ENCODE measurements around the gene LMOD2.
A peak's percentile ranks its signal among the peaks of the same experiment; 100 is the strongest.

Gene LMOD2

DNA sequence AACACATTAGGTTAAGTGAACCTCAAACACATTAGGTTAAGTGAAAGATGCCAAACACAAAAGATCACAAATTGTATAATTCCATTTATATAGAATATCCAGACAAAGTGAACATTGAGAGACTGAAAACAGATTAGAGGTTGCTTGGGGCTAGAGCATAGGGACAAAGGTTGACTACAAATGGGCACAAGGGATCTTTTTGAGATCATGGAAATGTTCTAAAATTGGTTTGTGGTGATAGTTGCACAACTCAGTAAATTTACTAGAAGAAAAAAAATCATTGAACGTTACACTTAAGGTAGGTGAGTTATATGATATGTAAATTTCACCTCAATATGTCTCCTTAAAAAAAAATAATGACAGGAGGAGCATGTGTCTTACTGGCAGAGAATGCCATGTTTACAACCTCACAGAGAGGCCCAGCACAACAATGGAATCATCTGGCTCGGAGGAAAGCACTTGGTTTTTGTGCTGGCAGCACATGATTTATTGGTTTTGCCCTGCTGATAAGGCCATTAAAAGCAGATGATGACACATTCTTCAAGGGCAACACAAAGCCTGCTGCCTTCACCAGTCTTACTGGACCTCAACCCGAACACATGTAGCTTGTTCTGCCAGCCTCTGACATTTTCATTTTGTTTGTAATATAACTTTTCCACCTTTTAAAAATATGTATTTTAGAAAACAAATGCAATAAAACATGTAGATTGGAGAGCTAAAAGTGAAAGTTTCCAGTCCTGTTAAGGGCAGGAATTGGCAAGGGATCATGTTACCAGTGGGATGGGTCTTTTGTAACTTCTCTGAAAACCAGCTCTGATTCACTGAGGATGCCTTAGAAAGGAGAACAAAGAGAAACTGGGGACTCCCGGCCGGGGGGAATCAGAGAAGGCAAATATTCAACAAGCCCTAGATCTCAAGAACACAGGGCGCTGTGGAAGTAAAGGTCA is 11.9 kb upstream of the LMOD2 start:
- H3K27me3 ChIP-seq (ENCODE audit: control insufficient read depth, insufficient read depth, low read length), result no peaks in the 10 kb centered on the region
- H3K9me3 ChIP-seq (replicated peaks; ENCODE audit: low read length), result no peaks in the 10 kb centered on the region
- H3K4me3 ChIP-seq (ENCODE audit: low read length), result peak overlapping the region; percentile 59
- peak overlapping the region; percentile 71 for H3K4me2 ChIP-seq (ENCODE audit: low read length)
- peak overlapping the region; percentile 33 for H3K9ac ChIP-seq (ENCODE audit: low read depth, low read length)
- H3K4me1 ChIP-seq (ENCODE audit: control insufficient read depth, insufficient read depth, low read length), result peaks cover 16% of the 10 kb centered on the region
- H3K36me3 ChIP-seq (ENCODE audit: insufficient read depth, low read length), result no peaks in the 10 kb centered on the region

DNA sequence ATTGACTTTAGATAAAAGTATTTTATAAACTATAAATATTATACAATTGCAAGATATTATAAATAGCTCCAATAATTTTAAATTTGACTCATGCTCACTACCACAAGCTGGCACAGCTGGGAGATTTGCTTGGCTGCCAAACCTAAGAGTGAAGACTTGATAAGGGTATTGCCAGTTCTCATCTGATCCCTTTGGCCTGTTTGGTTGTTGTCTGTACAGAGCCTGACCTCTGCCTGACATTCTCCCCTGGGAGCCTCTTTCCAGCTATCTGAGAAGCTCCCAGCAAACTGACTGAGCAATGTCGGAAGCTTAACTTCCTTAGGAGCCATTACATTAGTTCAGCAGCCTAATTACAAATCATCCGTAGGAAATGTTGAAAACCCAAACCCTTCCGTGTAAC is 10.2 kb upstream of the LMOD2 start:
- Histone ChIP-seq H3K4me2 (ENCODE audit: low read length) (no peak overlapping the region), H3K27me3 (ENCODE audit: control insufficient read depth, insufficient read depth, low read length) (no peaks in the 10 kb centered on the region), H3K9me3 (replicated peaks; ENCODE audit: low read length) (no peaks in the 10 kb centered on the region), H3K4me3 (ENCODE audit: low read length) (no peak overlapping the region), H3K36me3 (ENCODE audit: insufficient read depth, low read length) (no peaks in the 10 kb centered on the region), H3K4me1 (ENCODE audit: control insufficient read depth, insufficient read depth, low read length) (peaks cover 20% of the 10 kb centered on the region), H3K9ac (ENCODE audit: low read depth, low read length) (no peak overlapping the region)

DNA sequence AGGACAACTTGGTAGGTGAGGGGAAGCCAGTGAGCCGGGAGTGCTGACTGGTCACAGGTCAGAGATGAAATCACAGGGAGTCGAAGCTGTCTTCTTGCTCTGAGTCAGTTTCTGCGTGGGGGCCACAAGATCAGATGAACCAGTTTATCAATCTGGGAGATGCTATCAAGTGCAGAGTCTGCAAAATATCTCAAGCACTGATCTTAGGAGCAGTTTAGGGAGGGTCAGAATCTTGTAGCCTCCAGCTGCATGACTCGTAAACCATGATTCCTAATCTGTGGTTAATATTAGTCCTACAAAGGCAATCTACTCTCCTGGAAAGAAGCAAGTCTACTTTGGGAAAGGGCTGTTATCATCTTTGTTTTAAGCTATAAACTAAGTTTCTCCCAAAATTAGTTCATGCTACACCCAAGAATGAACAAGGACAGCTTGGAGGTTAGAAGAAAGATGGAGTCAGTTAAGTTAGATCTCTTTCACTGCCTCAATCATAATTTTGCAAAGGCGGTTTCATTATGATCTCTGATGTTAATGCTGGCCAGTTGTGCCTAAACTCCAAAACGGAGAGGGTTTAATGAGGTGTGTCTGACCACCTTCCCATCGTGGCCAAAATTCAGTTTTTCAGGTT is 8.4 kb upstream of the LMOD2 start:
- H3K9ac ChIP-seq (ENCODE audit: low read depth, low read length), result no peak overlapping the region
- H3K4me3 ChIP-seq (ENCODE audit: low read length), result no peak overlapping the region
- no peaks in the 10 kb centered on the region for H3K36me3 ChIP-seq (ENCODE audit: insufficient read depth, low read length)
- H3K27me3 ChIP-seq (ENCODE audit: control insufficient read depth, insufficient read depth, low read length), result no peaks in the 10 kb centered on the region
- H3K9me3 ChIP-seq (replicated peaks; ENCODE audit: low read length), result no peaks in the 10 kb centered on the region
- peaks cover 20% of the 10 kb centered on the region for H3K4me1 ChIP-seq (ENCODE audit: control insufficient read depth, insufficient read depth, low read length)
- H3K4me2 ChIP-seq (ENCODE audit: low read length), result no peak overlapping the region

DNA sequence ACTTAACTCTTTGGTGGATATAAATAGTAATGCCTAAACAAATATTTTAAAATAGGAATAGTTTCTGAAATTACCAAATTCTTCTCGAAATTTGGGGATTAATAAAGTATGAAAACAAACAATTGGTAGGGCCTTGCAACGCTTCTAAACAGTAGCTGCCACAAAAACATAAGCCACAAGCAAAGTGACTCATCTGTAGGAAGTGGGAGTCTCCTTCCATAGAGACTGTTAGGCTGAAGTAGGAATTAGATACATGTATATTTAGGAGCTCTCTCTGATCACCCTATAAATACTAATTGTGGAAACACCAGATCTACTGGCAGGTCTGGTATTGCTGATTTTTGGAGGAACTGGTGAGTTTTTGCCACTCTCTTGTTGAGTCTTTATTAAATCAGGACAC is 5.7 kb upstream of the LMOD2 start:
- Histone ChIP-seq H3K27me3 (ENCODE audit: control insufficient read depth, insufficient read depth, low read length) (no peaks in the 10 kb centered on the region), H3K9ac (ENCODE audit: low read depth, low read length) (no peak overlapping the region), H3K4me1 (ENCODE audit: control insufficient read depth, insufficient read depth, low read length) (peaks cover 7% of the 10 kb centered on the region), H3K4me2 (ENCODE audit: low read length) (no peak overlapping the region), H3K36me3 (ENCODE audit: insufficient read depth, low read length) (no peaks in the 10 kb centered on the region), H3K4me3 (ENCODE audit: low read length) (no peak overlapping the region), H3K9me3 (replicated peaks; ENCODE audit: low read length) (no peaks in the 10 kb centered on the region)

DNA sequence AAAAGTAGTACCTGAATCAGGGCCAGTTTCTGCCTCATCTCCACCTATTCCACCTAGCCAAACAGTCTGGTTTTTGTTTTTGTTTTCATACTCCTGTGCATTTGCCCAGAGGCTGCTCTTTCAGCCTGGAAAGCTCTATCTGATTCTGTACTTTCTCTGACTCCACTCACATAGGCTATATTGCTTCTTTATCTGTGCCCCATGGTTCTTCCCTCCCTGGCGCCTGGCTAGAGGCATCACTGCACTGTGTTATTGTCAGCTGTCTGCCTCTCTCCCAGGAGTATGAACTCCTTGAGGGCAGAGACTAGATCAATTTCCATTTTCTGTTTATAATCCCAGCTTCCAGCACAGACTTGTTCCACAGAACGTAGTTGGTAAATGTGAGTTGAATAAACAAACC is 5.1 kb upstream of the LMOD2 start:
- H3K36me3 ChIP-seq (ENCODE audit: insufficient read depth, low read length), result no peaks in the 10 kb centered on the region

DNA sequence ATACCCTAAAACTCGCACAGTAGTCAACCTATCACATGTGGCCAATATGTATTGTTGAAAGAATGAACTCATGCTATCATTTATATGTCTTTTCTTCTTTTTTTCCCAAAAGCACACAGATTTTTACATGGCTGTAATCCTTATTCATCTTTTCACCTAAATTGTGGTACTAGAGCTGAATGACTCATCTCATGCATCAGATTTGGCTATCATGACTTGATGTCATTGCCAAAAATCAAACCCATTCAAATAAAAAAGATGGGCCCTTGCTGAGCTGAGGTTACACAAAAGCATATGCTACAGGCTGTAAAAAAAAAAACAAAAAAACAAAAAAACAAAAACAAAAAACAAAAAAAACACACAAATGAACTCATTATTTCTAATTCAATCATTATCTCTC is 3.3 kb upstream of the LMOD2 start:
- Histone ChIP-seq H3K9me3 (replicated peaks; ENCODE audit: low read length) (no peaks in the 10 kb centered on the region), H3K27me3 (ENCODE audit: control insufficient read depth, insufficient read depth, low read length) (no peaks in the 10 kb centered on the region), H3K4me2 (ENCODE audit: low read length) (no peak overlapping the region), H3K4me1 (ENCODE audit: control insufficient read depth, insufficient read depth, low read length) (peaks cover 4% of the 10 kb centered on the region), H3K9ac (ENCODE audit: low read depth, low read length) (no peak overlapping the region), H3K4me3 (ENCODE audit: low read length) (no peak overlapping the region), H3K36me3 (ENCODE audit: insufficient read depth, low read length) (no peaks in the 10 kb centered on the region)

More for the DNA sequence above, 5.1 kb upstream of the LMOD2 start:
- Histone ChIP-seq H3K9me3 (replicated peaks; ENCODE audit: low read length) (no peaks in the 10 kb centered on the region), H3K27me3 (ENCODE audit: control insufficient read depth, insufficient read depth, low read length) (no peaks in the 10 kb centered on the region), H3K4me3 (ENCODE audit: low read length) (no peak overlapping the region), H3K4me1 (ENCODE audit: control insufficient read depth, insufficient read depth, low read length) (peaks cover 5% of the 10 kb centered on the region), H3K9ac (ENCODE audit: low read depth, low read length) (no peak overlapping the region), H3K4me2 (ENCODE audit: low read length) (no peak overlapping the region)

DNA sequence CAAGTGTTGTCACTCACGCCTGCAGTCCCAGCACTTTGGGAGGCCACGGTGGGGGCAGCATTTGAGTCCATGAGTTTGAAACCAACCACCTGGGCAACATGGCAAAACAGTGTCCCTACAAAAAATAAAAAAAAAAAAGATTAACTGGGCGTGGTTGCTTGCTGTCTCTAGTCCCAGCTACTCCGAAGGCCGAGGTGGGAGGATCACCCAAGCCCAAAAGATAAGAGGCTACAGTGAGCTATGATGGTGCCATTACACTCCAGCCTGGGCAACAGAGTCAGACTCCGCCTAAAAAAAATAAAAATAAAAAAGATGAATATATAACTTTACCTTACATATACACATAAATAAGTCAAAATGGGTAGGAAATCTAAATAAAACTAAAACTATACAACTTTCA is 2.5 kb upstream of the LMOD2 start:
- Histone ChIP-seq H3K36me3 (ENCODE audit: insufficient read depth, low read length) (no peaks in the 10 kb centered on the region), H3K4me3 (ENCODE audit: low read length) (no peak overlapping the region), H3K4me1 (ENCODE audit: control insufficient read depth, insufficient read depth, low read length) (peaks cover 4% of the 10 kb centered on the region), H3K9ac (ENCODE audit: low read depth, low read length) (no peak overlapping the region), H3K4me2 (ENCODE audit: low read length) (no peak overlapping the region), H3K9me3 (replicated peaks; ENCODE audit: low read length) (no peaks in the 10 kb centered on the region), H3K27me3 (ENCODE audit: control insufficient read depth, insufficient read depth, low read length) (no peaks in the 10 kb centered on the region)

DNA sequence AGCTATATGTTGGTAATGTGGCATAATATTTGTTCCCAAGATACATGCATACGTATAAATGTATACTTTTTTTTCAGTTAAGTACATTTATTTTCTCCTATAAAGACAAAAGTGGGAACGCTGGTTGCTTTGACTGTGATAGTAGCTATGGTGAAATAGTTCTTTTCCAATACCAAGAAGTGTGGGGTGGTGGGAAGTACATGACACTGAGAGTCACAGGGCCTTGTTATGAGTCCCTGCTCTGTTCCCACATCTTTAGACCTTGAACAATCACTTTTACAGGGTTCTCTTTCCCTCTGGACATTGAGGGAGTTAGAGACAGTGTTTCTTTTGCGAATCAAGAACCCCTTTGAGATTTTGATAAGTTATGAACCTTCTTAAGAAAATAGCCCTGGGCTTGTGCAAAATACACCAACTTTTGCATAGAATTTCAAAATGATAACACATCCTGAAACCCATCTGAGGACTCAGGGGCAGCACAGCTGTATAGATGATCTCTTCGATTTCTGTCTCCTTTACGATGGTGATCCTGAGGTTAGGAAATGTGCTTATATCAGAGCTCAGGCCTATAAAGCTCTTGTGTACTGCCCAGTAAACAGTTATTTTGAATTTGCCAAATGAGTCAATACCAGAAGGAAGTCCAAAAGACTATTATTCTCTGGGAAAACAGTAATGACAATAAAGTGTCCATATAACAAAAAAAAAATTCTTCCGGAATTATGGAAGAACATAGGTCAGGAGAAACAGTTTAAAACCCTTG is 1.1 kb downstream of the LMOD2 start:
- no peak overlapping the region for H3K9ac ChIP-seq (ENCODE audit: low read depth, low read length)
- no peaks in the 10 kb centered on the region for H3K27me3 ChIP-seq (ENCODE audit: control insufficient read depth, insufficient read depth, low read length)
- no peak overlapping the region for H3K4me3 ChIP-seq (ENCODE audit: low read length)
- H3K9me3 ChIP-seq (replicated peaks; ENCODE audit: low read length), result no peaks in the 10 kb centered on the region
- no peaks in the 10 kb centered on the region for H3K36me3 ChIP-seq (ENCODE audit: insufficient read depth, low read length)
- H3K4me1 ChIP-seq (ENCODE audit: control insufficient read depth, insufficient read depth, low read length), result no peaks in the 10 kb centered on the region
- H3K4me2 ChIP-seq (ENCODE audit: low read length), result no peak overlapping the region

DNA sequence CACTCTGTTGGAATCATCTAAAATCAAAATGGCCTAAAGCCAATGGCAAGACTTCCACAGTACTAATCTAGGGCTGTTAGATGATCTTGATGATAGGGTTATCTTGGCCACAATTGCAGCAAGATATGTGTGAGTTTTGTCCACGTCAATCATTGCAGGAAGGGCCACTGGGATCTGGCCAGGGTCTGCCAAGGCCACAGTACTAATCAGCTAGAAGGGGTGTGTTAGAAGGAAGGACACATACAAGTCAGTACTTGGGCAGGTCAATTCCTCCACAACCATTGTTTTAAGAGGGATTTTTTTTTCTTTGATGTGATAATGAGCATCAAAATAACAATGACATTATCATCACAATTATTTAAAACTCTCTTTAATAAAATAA is 1.6 kb downstream of the LMOD2 start:
- H3K36me3 ChIP-seq (ENCODE audit: insufficient read depth, low read length), result no peaks in the 10 kb centered on the region
- H3K27me3 ChIP-seq (ENCODE audit: control insufficient read depth, insufficient read depth, low read length), result peaks cover 3% of the 10 kb centered on the region
- H3K4me2 ChIP-seq (ENCODE audit: low read length), result no peak overlapping the region
- H3K4me3 ChIP-seq (ENCODE audit: low read length), result no peak overlapping the region
- H3K9ac ChIP-seq (ENCODE audit: low read depth, low read length), result no peak overlapping the region
- H3K4me1 ChIP-seq (ENCODE audit: control insufficient read depth, insufficient read depth, low read length), result no peaks in the 10 kb centered on the region
- H3K9me3 ChIP-seq (replicated peaks; ENCODE audit: low read length), result no peaks in the 10 kb centered on the region

DNA sequence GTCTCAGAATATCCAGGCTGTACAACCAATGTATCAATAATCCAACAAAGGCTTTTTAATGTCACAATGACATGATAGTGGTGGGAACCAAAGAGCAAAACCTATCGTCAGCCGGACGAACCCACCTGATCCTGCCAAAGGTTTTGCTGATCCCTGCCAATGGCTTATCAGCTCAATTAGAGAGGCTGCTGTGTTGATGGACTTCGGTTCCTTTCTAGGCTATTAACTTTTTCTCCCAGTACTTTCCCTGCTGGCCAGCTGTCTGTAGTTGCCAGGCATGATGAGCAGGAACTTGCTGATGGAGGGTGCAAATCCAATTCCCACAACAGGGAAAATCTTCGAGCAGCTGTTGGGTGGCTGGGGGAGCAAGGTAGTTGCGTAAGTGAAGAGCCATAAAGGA is 2.4 kb downstream of the LMOD2 start:
- H3K4me2 ChIP-seq (ENCODE audit: low read length), result no peak overlapping the region
- H3K4me3 ChIP-seq (ENCODE audit: low read length), result no peak overlapping the region
- H3K27me3 ChIP-seq (ENCODE audit: control insufficient read depth, insufficient read depth, low read length), result peaks cover 3% of the 10 kb centered on the region
- H3K9me3 ChIP-seq (replicated peaks; ENCODE audit: low read length), result no peaks in the 10 kb centered on the region
- no peaks in the 10 kb centered on the region for H3K36me3 ChIP-seq (ENCODE audit: insufficient read depth, low read length)
- no peaks in the 10 kb centered on the region for H3K4me1 ChIP-seq (ENCODE audit: control insufficient read depth, insufficient read depth, low read length)
- H3K9ac ChIP-seq (ENCODE audit: low read depth, low read length), result no peak overlapping the region

DNA sequence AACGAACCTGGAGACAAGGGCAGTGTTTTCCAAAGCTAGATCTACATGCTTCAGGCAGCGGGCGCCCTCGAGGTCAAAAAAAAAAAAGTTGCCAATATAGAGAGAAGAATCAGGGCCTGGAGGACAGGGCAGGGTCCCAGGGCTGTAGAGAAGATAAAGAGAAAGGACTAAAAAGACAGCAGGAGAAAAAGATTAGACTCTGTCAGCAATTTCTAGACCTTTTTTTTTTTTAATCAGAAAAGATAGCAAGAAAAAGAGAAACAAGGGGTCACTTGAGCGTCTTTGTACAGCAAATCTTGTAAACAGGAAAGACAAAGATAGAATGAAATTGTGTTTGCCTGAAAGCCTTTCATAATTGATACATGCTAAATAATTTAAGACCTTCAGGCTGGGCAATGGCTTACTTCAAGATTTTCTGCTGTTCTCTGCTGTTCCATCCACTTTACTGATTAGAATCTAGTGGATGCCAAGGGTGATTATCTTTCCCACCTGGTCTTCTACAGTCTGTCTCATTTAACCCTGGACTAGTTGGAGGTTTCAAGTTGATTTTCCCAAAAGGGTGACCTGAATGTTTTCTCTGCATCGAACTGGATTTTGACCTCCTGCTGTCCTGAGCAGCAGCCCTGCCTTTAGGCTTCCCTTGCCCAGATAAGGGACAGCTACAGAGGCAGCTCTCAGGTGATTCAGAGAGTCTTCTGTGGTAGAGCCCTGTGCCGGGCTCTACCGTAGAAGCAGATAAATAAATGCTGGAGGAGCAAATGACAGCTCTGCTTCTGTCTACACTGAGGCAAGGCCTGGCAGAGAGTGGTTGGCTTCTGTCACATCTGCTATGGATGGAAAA is 5.1 kb downstream of the LMOD2 start:
- H3K9me3 ChIP-seq (replicated peaks; ENCODE audit: low read length), result no peaks in the 10 kb centered on the region
- H3K36me3 ChIP-seq (ENCODE audit: insufficient read depth, low read length), result no peaks in the 10 kb centered on the region
- no peak overlapping the region for H3K9ac ChIP-seq (ENCODE audit: low read depth, low read length)
- H3K4me2 ChIP-seq (ENCODE audit: low read length), result no peak overlapping the region
- H3K4me3 ChIP-seq (ENCODE audit: low read length), result no peak overlapping the region
- H3K4me1 ChIP-seq (ENCODE audit: control insufficient read depth, insufficient read depth, low read length), result no peaks in the 10 kb centered on the region
- H3K27me3 ChIP-seq (ENCODE audit: control insufficient read depth, insufficient read depth, low read length), result peaks cover 3% of the 10 kb centered on the region

All from skeletal muscle satellite cell (primary cell).